Measurements from ENCODE around the gene SFMBT2.

DNA sequence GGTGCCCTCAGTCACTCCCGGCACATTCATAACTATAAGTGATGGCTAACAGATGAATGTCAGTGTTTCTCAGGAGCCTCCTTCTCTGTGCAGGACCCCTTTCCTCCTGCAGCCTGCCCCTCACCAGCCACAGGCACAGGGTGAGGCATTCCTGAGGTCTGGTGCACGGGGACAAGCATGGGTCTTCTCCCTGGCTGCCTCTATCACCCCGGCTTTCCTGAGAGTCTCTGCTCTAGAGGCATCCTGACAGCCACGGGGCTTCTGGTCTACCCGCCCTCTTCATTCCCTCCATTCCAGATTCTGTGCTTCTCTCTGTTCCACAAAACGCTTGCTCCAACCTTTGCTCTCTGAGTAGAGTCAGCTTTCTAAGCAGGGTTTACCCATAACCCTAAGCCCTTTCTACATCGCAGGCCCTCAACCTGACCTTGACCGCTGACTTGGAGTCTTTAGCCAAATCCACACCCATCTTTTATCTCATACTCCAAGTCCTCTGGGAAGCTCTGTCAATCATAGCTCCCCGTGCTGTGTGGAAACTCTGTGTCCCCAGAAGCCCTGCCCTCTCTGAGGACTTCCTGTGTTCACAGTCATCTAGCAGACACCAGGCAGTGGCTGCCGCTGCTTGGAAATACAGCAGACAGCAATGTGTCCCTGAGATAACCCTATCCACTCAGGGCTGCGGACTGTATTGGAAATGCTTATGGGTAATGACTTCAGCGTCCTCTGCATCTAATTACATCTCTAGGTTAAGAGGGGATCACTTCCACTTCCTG lies 159.0 kb downstream of the SFMBT2 start:
- TF ChIP-seq CREB1 (IDR thresholded peaks at IDR 0.05; ENCODE audit: low read depth) (no peak), FOXM1 (IDR thresholded peaks at IDR 0.05; ENCODE audit: borderline replicate concordance, low read depth) (no peak), RAD21 (IDR thresholded peaks at IDR 0.05; ENCODE audit: low read depth) (no peak), YY1 (IDR thresholded peaks at IDR 0.05; ENCODE audit: low read depth) (no peak), TCF12 (IDR thresholded peaks at IDR 0.05; ENCODE audit: low read depth) (no peak), TAF1 (IDR thresholded peaks at IDR 0.05; ENCODE audit: low read depth) (no peak), CEBPB (IDR thresholded peaks at IDR 0.05) (no peak), EP300 (IDR thresholded peaks at IDR 0.05; ENCODE audit: borderline replicate concordance) (no peak)
- TF ChIP-seq, protein P1, sequence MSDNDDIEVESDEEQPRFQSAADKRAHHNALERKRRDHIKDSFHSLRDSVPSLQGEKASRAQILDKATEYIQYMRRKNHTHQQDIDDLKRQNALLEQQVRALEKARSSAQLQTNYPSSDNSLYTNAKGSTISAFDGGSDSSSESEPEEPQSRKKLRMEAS (IDR thresholded peaks at IDR 0.05) = no peak
- TF ChIP-seq, protein P2, sequence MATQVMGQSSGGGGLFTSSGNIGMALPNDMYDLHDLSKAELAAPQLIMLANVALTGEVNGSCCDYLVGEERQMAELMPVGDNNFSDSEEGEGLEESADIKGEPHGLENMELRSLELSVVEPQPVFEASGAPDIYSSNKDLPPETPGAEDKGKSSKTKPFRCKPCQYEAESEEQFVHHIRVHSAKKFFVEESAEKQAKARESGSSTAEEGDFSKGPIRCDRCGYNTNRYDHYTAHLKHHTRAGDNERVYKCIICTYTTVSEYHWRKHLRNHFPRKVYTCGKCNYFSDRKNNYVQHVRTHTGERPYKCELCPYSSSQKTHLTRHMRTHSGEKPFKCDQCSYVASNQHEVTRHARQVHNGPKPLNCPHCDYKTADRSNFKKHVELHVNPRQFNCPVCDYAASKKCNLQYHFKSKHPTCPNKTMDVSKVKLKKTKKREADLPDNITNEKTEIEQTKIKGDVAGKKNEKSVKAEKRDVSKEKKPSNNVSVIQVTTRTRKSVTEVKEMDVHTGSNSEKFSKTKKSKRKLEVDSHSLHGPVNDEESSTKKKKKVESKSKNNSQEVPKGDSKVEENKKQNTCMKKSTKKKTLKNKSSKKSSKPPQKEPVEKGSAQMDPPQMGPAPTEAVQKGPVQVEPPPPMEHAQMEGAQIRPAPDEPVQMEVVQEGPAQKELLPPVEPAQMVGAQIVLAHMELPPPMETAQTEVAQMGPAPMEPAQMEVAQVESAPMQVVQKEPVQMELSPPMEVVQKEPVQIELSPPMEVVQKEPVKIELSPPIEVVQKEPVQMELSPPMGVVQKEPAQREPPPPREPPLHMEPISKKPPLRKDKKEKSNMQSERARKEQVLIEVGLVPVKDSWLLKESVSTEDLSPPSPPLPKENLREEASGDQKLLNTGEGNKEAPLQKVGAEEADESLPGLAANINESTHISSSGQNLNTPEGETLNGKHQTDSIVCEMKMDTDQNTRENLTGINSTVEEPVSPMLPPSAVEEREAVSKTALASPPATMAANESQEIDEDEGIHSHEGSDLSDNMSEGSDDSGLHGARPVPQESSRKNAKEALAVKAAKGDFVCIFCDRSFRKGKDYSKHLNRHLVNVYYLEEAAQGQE (IDR thresholded peaks at IDR 0.05; ENCODE audit: low read depth) = no peak

Data from Ishikawa (cell line).